SK-N-SH (cell line): ENCODE results near the gene A2ML1. TPM values are rescaled to one million over a fixed set of nuclear protein-coding genes. Genes with fewer than 3 reads are reported as not detected.

Experiments used
- CTCF ChIA-PET: fragments of 300-600, 350-600 bp; formaldehyde crosslinking; extraction: SDS; loops from one replicate; lab custom pipeline; 2021; lab: Yijun Ruan, JAX
- POLR2A ChIA-PET: fragments of 350-600 bp; sonication (Branson Sonifier 250); formaldehyde crosslinking; extraction: SDS; loops from one replicate; lab custom pipeline; 2020; ENCODE audit warnings: antibody characterized with exemption, inconsistent platforms; lab: Yijun Ruan, JAX
- DNase-seq: peaks from one replicate; pipeline ENCODE4 v3.0.0; 2012
- H2AFZ ChIP-seq: fragments of 200-600 bp; sonication (generic); 2 replicates; pipeline ENCODE4 v1.8.1; 2016; ENCODE audit warnings: antibody characterized with exemption, mild to moderate bottlenecking, low read depth
- H3F3A ChIP-seq: fragments of 200-600 bp; sonication (generic); replicated peaks from 2 replicates; pipeline ENCODE3; 2016; ENCODE audit warnings: antibody characterized with exemption, mild to moderate bottlenecking; ENCODE audit not compliant: insufficient read depth
- H3K27ac ChIP-seq, 2 experiments: fragments of 200-500 bp in 1 of 2; fragments of 200-600 bp in 1 of 2; sonication (Bioruptor generic) in 1 of 2; sonication (generic), shearing (Covaris generic) in 1 of 2; 2 replicates each; pipeline versions ENCODE4 v1.5.1 to v1.6.1; 2014 to 2016; ENCODE audit warnings: low read depth in 2 of 2, inconsistent platforms in 1 of 2, low read length in 1 of 2, mild to moderate bottlenecking in 1 of 2, mixed read lengths in 1 of 2
- H3K27me3 ChIP-seq: fragments of 200-600 bp; sonication (generic), shearing (Covaris generic); 2 replicates; pipeline ENCODE4 v1.6.1; 2016; ENCODE audit warnings: mixed run types; ENCODE audit not compliant: insufficient read depth
- H3K36me3 ChIP-seq, 2 experiments: fragments of 200-500 bp in 1 of 2; fragments of 200-600 bp in 1 of 2; sonication (Bioruptor generic) in 1 of 2; sonication (generic) in 1 of 2; replicated peaks in 1 of 2; 2 replicates each; pipeline versions ENCODE3 to v1.5.1; 2014 to 2016; ENCODE audit warnings: low read length in 1 of 2, mild to moderate bottlenecking in 1 of 2; ENCODE audit not compliant: insufficient read depth in 2 of 2, control insufficient read depth in 1 of 2
- H3K4me1 ChIP-seq, 2 experiments: fragments of 200-500 bp in 1 of 2; fragments of 200-600 bp in 1 of 2; sonication (Bioruptor generic) in 1 of 2; sonication (generic), shearing (Covaris generic) in 1 of 2; 2 replicates each; pipeline versions ENCODE4 v1.5.1 to v1.6.1; 2014 to 2016; ENCODE audit warnings: low read depth in 1 of 2, low read length in 1 of 2, mixed run types in 1 of 2; ENCODE audit not compliant: insufficient read depth in 2 of 2, control insufficient read depth in 1 of 2
- H3K4me2 ChIP-seq: fragments of 200-600 bp; sonication (generic), shearing (Covaris generic); 2 replicates; pipeline ENCODE4 v1.6.1; 2017; ENCODE audit warnings: mixed run types
- H3K4me3 ChIP-seq, 2 experiments: fragments of 200-500 bp in 1 of 2; fragments of 200-600 bp in 1 of 2; sonication (Bioruptor generic) in 1 of 2; sonication (generic), shearing (Covaris generic) in 1 of 2; 2 replicates each; pipeline versions ENCODE4 v1.5.1 to v1.8.1; 2014 to 2016; ENCODE audit warnings: low read depth in 2 of 2, inconsistent platforms in 1 of 2, low read length in 1 of 2, mild to moderate bottlenecking in 1 of 2, mixed read lengths in 1 of 2, moderate library complexity in 1 of 2
- H3K79me2 ChIP-seq: fragments of 200-600 bp; sonication (generic); 2 replicates; pipeline ENCODE4 v1.8.1; 2017; ENCODE audit warnings: mild to moderate bottlenecking; ENCODE audit not compliant: insufficient read depth
- H3K9ac ChIP-seq: fragments of 200-600 bp; sonication (generic); 2 replicates; pipeline ENCODE4 v1.6.1; 2017; ENCODE audit warnings: mixed run types
- H3K9me2 ChIP-seq: fragments of 200-600 bp; sonication (generic); 2 replicates; pipeline ENCODE4 v1.6.1; 2017; ENCODE audit warnings: mixed run types
- H3K9me3 ChIP-seq: fragments of 200-600 bp; sonication (generic); 2 replicates; pipeline ENCODE4 v1.6.1; 2017; ENCODE audit warnings: mixed run types, mild to moderate bottlenecking, moderate library complexity
- H4K20me1 ChIP-seq: fragments of 200-600 bp; sonication (generic); 2 replicates; pipeline ENCODE4 v1.6.1; 2017; ENCODE audit warnings: mild to moderate bottlenecking, mixed run types; ENCODE audit not compliant: insufficient read depth
- EP300 ChIP-seq, 2 experiments: IDR thresholded peaks; 2 replicates each; pipeline versions ENCODE4 v1.4.0 to v1.6.1; 2012; ENCODE audit warnings: borderline replicate concordance in 1 of 2, low read depth in 1 of 2, low read length in 1 of 2
- EZH2phosphoT487 ChIP-seq: fragments of 200-600 bp; sonication (generic); IDR thresholded peaks from 2 replicates; pipeline ENCODE4 v1.6.1; 2017; ENCODE audit warnings: low read depth, mixed run types, mild to moderate bottlenecking, antibody characterized with exemption, moderate library complexity, borderline replicate concordance
- FOSL2 ChIP-seq: IDR thresholded peaks from 2 replicates; pipeline ENCODE4 v1.4.0; 2012; ENCODE audit warnings: low read depth, mild to moderate bottlenecking, moderate library complexity, borderline replicate concordance
- GABPA ChIP-seq: IDR thresholded peaks from 2 replicates; pipeline ENCODE4 v1.4.0; 2012; ENCODE audit warnings: low read depth, mild to moderate bottlenecking
- MEF2A ChIP-seq: IDR thresholded peaks from 2 replicates; pipeline ENCODE4 v1.4.0; 2012; ENCODE audit warnings: low read depth, borderline replicate concordance
- RCOR1 ChIP-seq: fragments of 150-350 bp; IDR thresholded peaks from 2 replicates; pipeline ENCODE4 v1.6.1; 2017; ENCODE audit warnings: antibody characterized with exemption, low read length
- RFX5 ChIP-seq: IDR thresholded peaks from 2 replicates; pipeline ENCODE4 v1.6.1; 2012; ENCODE audit warnings: mild to moderate bottlenecking, improper control_type of control experiment, low read length
- TCF12 ChIP-seq: IDR thresholded peaks from 2 replicates; pipeline ENCODE4 v1.4.0; 2012
- WGBS: methylation state at CpG from one replicate; pipeline ENCODE4 v1.1.6; 2017; ENCODE audit warnings: low lambda C conversion rate; 5-methylcytosine and 5-hydroxymethylcytosine counted together
- polyA plus RNA-seq, 3 experiments: library from polyadenylated mRNA; depleted of rRNA; stranded (reverse); fragments of >200 nt; gene quantifications; 2 replicates each; pipeline ENCODE4 v1.2.3, GENCODE V29; 2012
- TF ChIP-seq, protein P1 (sequence below): IDR thresholded peaks from 2 replicates; pipeline ENCODE4 v1.4.0; 2012; ENCODE audit warnings: low read depth, borderline replicate concordance
- TF ChIP-seq, protein P2 (sequence below): IDR thresholded peaks from 2 replicates; pipeline ENCODE4; 2012
- TF ChIP-seq, protein P3 (sequence below): fragments of 200-600 bp; sonication (generic); IDR thresholded peaks from 2 replicates; pipeline ENCODE4 v1.6.1; 2017; ENCODE audit warnings: antibody characterized with exemption, mild to moderate bottlenecking, moderate library complexity
- TF ChIP-seq, protein P4 (sequence below): fragments of 150-350 bp; IDR thresholded peaks from 2 replicates; pipeline ENCODE4 v1.6.1; 2016; ENCODE audit warnings: mild to moderate bottlenecking, low read depth, low read length
- TF ChIP-seq, protein P5 (sequence below): IDR thresholded peaks from 2 replicates; pipeline ENCODE4 v1.4.0; 2012; ENCODE audit warnings: low read depth, borderline replicate concordance

The A2ML1 gene
- polyA plus RNA-seq, 1 of the 3 experiments (the other 2 are of a cell fraction), result not detected

DNA sequence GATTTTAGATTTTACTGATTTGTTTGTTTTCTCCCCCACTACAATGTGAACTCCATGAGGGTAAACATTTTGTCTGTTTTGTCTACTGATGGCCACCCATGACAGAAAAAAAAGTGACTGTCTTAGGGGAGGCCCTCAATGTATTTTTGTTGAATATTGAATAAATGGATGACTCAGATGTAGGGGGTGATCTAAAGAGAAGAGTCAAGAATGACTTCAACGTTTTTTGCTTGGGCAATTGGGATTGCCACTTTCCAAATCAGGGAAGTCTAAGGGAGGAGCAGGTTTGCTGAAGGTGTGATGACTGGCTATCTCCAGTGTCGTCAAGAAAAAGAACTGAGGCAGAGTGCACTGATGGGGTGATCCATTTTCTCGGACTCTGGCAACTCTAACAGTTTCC, 81.2 kb downstream of the A2ML1 start:
- no peaks in the 10 kb centered on the region; the same call in 1 of the 2 replicates for H3K27me3 ChIP-seq
- no peaks in the 10 kb centered on the region for H3K9me2 ChIP-seq
- H3K9me3 ChIP-seq, result no peaks in the 10 kb centered on the region
- no peak overlapping the region for H3K27ac ChIP-seq
- CTCF ChIA-PET, result interaction anchor here (1.2 to 1.5 kb wide), 2 partner anchors 12 to 13 kb away, joined by 3 to 8 read pairs; no protein-coding TSS in a partner anchor
- TF ChIP-seq, protein P1, sequence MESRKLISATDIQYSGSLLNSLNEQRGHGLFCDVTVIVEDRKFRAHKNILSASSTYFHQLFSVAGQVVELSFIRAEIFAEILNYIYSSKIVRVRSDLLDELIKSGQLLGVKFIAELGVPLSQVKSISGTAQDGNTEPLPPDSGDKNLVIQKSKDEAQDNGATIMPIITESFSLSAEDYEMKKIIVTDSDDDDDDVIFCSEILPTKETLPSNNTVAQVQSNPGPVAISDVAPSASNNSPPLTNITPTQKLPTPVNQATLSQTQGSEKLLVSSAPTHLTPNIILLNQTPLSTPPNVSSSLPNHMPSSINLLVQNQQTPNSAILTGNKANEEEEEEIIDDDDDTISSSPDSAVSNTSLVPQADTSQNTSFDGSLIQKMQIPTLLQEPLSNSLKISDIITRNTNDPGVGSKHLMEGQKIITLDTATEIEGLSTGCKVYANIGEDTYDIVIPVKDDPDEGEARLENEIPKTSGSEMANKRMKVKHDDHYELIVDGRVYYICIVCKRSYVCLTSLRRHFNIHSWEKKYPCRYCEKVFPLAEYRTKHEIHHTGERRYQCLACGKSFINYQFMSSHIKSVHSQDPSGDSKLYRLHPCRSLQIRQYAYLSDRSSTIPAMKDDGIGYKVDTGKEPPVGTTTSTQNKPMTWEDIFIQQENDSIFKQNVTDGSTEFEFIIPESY, result no peak
- no peak for TF ChIP-seq MEF2A
- TF ChIP-seq, protein P2, sequence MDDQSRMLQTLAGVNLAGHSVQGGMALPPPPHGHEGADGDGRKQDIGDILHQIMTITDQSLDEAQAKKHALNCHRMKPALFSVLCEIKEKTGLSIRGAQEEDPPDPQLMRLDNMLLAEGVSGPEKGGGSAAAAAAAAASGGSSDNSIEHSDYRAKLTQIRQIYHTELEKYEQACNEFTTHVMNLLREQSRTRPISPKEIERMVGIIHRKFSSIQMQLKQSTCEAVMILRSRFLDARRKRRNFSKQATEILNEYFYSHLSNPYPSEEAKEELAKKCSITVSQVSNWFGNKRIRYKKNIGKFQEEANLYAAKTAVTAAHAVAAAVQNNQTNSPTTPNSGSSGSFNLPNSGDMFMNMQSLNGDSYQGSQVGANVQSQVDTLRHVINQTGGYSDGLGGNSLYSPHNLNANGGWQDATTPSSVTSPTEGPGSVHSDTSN, result no peak
- TF ChIP-seq, protein P3, sequence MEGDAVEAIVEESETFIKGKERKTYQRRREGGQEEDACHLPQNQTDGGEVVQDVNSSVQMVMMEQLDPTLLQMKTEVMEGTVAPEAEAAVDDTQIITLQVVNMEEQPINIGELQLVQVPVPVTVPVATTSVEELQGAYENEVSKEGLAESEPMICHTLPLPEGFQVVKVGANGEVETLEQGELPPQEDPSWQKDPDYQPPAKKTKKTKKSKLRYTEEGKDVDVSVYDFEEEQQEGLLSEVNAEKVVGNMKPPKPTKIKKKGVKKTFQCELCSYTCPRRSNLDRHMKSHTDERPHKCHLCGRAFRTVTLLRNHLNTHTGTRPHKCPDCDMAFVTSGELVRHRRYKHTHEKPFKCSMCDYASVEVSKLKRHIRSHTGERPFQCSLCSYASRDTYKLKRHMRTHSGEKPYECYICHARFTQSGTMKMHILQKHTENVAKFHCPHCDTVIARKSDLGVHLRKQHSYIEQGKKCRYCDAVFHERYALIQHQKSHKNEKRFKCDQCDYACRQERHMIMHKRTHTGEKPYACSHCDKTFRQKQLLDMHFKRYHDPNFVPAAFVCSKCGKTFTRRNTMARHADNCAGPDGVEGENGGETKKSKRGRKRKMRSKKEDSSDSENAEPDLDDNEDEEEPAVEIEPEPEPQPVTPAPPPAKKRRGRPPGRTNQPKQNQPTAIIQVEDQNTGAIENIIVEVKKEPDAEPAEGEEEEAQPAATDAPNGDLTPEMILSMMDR, result no peak
- no peak for TF ChIP-seq RCOR1
- no peak for TF ChIP-seq FOSL2
- TF ChIP-seq TCF12, result no peak
- TF ChIP-seq EP300 (IDR thresholded peaks at IDR 0.05; ENCODE audit: borderline replicate concordance in 1 of 2, low read depth in 1 of 2, low read length in 1 of 2), result no peak
- TF ChIP-seq, protein P4, sequence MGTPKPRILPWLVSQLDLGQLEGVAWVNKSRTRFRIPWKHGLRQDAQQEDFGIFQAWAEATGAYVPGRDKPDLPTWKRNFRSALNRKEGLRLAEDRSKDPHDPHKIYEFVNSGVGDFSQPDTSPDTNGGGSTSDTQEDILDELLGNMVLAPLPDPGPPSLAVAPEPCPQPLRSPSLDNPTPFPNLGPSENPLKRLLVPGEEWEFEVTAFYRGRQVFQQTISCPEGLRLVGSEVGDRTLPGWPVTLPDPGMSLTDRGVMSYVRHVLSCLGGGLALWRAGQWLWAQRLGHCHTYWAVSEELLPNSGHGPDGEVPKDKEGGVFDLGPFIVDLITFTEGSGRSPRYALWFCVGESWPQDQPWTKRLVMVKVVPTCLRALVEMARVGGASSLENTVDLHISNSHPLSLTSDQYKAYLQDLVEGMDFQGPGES, result no peak
- no peak for TF ChIP-seq EZH2phosphoT487
- TF ChIP-seq RFX5, result no peak
- TF ChIP-seq, protein P5, sequence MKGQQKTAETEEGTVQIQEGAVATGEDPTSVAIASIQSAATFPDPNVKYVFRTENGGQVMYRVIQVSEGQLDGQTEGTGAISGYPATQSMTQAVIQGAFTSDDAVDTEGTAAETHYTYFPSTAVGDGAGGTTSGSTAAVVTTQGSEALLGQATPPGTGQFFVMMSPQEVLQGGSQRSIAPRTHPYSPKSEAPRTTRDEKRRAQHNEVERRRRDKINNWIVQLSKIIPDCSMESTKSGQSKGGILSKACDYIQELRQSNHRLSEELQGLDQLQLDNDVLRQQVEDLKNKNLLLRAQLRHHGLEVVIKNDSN, result no peak
- TF ChIP-seq GABPA, result no peak
- no peaks in the 10 kb centered on the region for H3K79me2 ChIP-seq
- POLR2A ChIA-PET, result no interaction called here
- no peak for DNase-seq
- H3F3A ChIP-seq, result no peaks in the 10 kb centered on the region
- no peak overlapping the region for H3K4me2 ChIP-seq
- no peak overlapping the region for H3K9ac ChIP-seq
- H2AFZ ChIP-seq, result no peak overlapping the region
- no peaks in the 10 kb centered on the region for H3K4me1 ChIP-seq
- 46% methylated on average over 3 of the region's 3 CpGs for WGBS
- no peak overlapping the region for H3K4me3 ChIP-seq
- H3K36me3 ChIP-seq, result no peaks in the 10 kb centered on the region
- no peaks in the 10 kb centered on the region for H4K20me1 ChIP-seq
